Erythroblast (primary cell): ENCODE measurements around the gene LIMS1.

ENCODE experiments used
- GATA1 ChIP-seq: IDR thresholded peaks from 2 replicates; pipeline ENCODE4 v1.6.1; 2011; ENCODE audit warnings: low read depth, mild to moderate bottlenecking, control low read depth, low read length, moderate library complexity
- POLR2A ChIP-seq: IDR thresholded peaks from 2 replicates; pipeline ENCODE4 v1.6.1; 2011; ENCODE audit warnings: mild to moderate bottlenecking, low read length

GRCh38 chr2:108719149-108720044 is 185.1 kb downstream of the LIMS1 start, which contains the start of gene RANBP2:
- TF ChIP-seq POLR2A = peak; percentile 98
- no peak for TF ChIP-seq GATA1
